A549 (cell line): ENCODE data around the gene ATF4. TPM values are rescaled to one million over a fixed set of nuclear protein-coding genes. Genes with fewer than 3 reads are reported as not detected.
A peak's percentile ranks its signal among the peaks of the same experiment; 100 is the strongest.

ENCODE experiments used
- ATAC-seq, 2 experiments: fragments of 200-7000 bp in 1 of 2; fragments of >200 bp in 1 of 2; cut with Nextera tagmentation in 1 of 2; cut with Tn5 transposase in 1 of 2; 3 replicates each; pipeline versions ENCODE4 v1.8.0 to v1.9.1; 2018 to 2020; ENCODE audit warnings: mild to moderate bottlenecking in 1 of 2, moderate library complexity in 1 of 2
- CTCF ChIA-PET: fragments of 300-600 bp; sonication (Branson Sonifier 250); formaldehyde crosslinking; extraction: SDS; loops from one replicate; lab custom pipeline; 2021; ENCODE audit warnings: antibody characterized with exemption, inconsistent platforms; lab: Yijun Ruan, JAX
- POLR2A ChIA-PET: fragments of 350-600 bp; formaldehyde crosslinking; extraction: SDS; loops from one replicate; lab custom pipeline; 2021; ENCODE audit warnings: antibody characterized with exemption, inconsistent platforms; lab: Yijun Ruan, JAX
- DNase-seq, 2 experiments: peaks; one replicate each; pipeline versions ENCODE4 v3.0.0 to v3.0.0-alpha.2; 2011 to 2016; ENCODE audit warnings: low read depth in 1 of 2, low spot score in 1 of 2
- FAIRE-seq: peaks from 2 replicates; lab custom pipeline; 2011; peaks lifted over from hg19 to GRCh38; lab: Jason Lieb, UNC
- H3K27ac ChIP-seq, 2 experiments: fragments of >200 bp; sonication (Bioruptor Twin); formaldehyde crosslinking; 3 replicates each; pipeline ENCODE4 v1.5.1; 2016 to 2017
- H3K4me1 ChIP-seq: fragments of >200 bp; sonication (Bioruptor Twin); formaldehyde crosslinking; 3 replicates; pipeline ENCODE4 v1.6.1; 2016
- H3K4me2 ChIP-seq: fragments of >200 bp; sonication (Bioruptor Twin); formaldehyde crosslinking; 3 replicates; pipeline ENCODE4 v1.6.1; 2016
- H3K4me3 ChIP-seq: fragments of >200 bp; sonication (Bioruptor Twin); formaldehyde crosslinking; 3 replicates; pipeline ENCODE4 v1.5.1; 2016
- H3K9me3 ChIP-seq: fragments of >200 bp; sonication (Bioruptor Twin); formaldehyde crosslinking; 3 replicates; pipeline ENCODE4 v1.6.1; 2016
- CHD4 ChIP-seq: fragments of 200-600 bp; sonication (generic); IDR thresholded peaks from 2 replicates; pipeline ENCODE4 v1.6.1; 2016; ENCODE audit warnings: antibody characterized with exemption, mild to moderate bottlenecking, borderline replicate concordance
- EHF ChIP-seq: fragments of 250-450 bp; sonication (Bioruptor Pico); IDR thresholded peaks from 2 replicates; pipeline ENCODE4 v1.5.0; 2020; ENCODE audit warnings: mild to moderate bottlenecking
- EHMT2 ChIP-seq: fragments of 200-600 bp; sonication (generic); IDR thresholded peaks from 2 replicates; pipeline ENCODE4 v1.6.1; 2016; ENCODE audit warnings: antibody characterized with exemption, low read depth, mild to moderate bottlenecking, moderate library complexity
- EP300 ChIP-seq, 2 experiments: fragments of >200 bp; sonication (Bioruptor Twin); formaldehyde crosslinking; IDR thresholded peaks; 2 replicates in 1 of 2; 3 replicates in 1 of 2; pipeline ENCODE4 v1.6.1; 2016 to 2017
- ESRRA ChIP-seq: fragments of 150-350 bp; IDR thresholded peaks from 2 replicates; pipeline ENCODE4 v1.6.1; 2014; ENCODE audit warnings: mild to moderate bottlenecking, low read length, borderline replicate concordance
- FOSB ChIP-seq: fragments of 250-450 bp; sonication (Bioruptor Pico); IDR thresholded peaks from 2 replicates; pipeline ENCODE4 v1.5.0; 2020; ENCODE audit warnings: mild to moderate bottlenecking, moderate library complexity
- FOSL2 ChIP-seq, 2 experiments: fragments of 450-650 bp in 1 of 2; fragments of >200 bp in 1 of 2; sonication (Bioruptor Twin) in 1 of 2; formaldehyde crosslinking; IDR thresholded peaks; 2 replicates each; pipeline versions ENCODE4 v1.5.0 to v1.6.1; 2016 to 2020; ENCODE audit warnings: mild to moderate bottlenecking in 1 of 2, moderate library complexity in 1 of 2
- FOXS1 ChIP-seq: fragments of 250-450 bp; sonication (Bioruptor Pico); IDR thresholded peaks from 2 replicates; pipeline ENCODE4 v1.5.0; 2020; ENCODE audit warnings: mild to moderate bottlenecking, moderate library complexity
- GATA3 ChIP-seq: IDR thresholded peaks from 2 replicates; pipeline ENCODE4 v1.6.1; 2012; ENCODE audit warnings: borderline replicate concordance
- HOXA7 ChIP-seq: fragments of 250-450 bp; sonication (Bioruptor Pico); IDR thresholded peaks from 2 replicates; pipeline ENCODE4 v1.5.0; 2020; ENCODE audit warnings: mild to moderate bottlenecking, moderate library complexity
- MAFK ChIP-seq: fragments of 450-650 bp; IDR thresholded peaks from 2 replicates; pipeline ENCODE4 v1.6.1; 2014; ENCODE audit not compliant: partially characterized antibody
- NFE2L2 ChIP-seq: fragments of 150-350 bp; conservative IDR thresholded peaks from 2 replicates; pipeline ENCODE4 v1.6.1; 2014; ENCODE audit warnings: low read length
- NR3C1 ChIP-seq: fragments of >200 bp; sonication (Bioruptor Twin); formaldehyde crosslinking; IDR thresholded peaks from 3 replicates; pipeline ENCODE4 v1.6.1; 2017
- PHF8 ChIP-seq: fragments of 200-600 bp; sonication (generic); IDR thresholded peaks from 2 replicates; pipeline ENCODE4 v1.6.1; 2016; ENCODE audit warnings: low read depth, mild to moderate bottlenecking, antibody characterized with exemption, moderate library complexity, borderline replicate concordance
- POLR2AphosphoS2 ChIP-seq: conservative IDR thresholded peaks from 2 replicates; pipeline ENCODE4 v1.6.1; 2012; ENCODE audit warnings: low read length, improper control_type of control experiment, inconsistent platforms
- RARB ChIP-seq: fragments of 250-450 bp; sonication (Bioruptor Pico); IDR thresholded peaks from 2 replicates; pipeline ENCODE4 v1.8.0; 2021; ENCODE audit warnings: mild to moderate bottlenecking, moderate library complexity
- RCOR1 ChIP-seq: fragments of 150-350 bp; IDR thresholded peaks from 2 replicates; pipeline ENCODE4 v1.6.1; 2014; ENCODE audit warnings: antibody characterized with exemption, low read length, low read depth
- SMC3 ChIP-seq: fragments of >200 bp; sonication (Bioruptor Twin); formaldehyde crosslinking; IDR thresholded peaks from 3 replicates; pipeline ENCODE4 v1.6.1; 2018; ENCODE audit warnings: inconsistent platforms
- SREBF2 ChIP-seq: fragments of 450-650 bp; IDR thresholded peaks from 2 replicates; pipeline ENCODE4 v1.6.1; 2014; ENCODE audit warnings: mild to moderate bottlenecking, moderate library complexity
- TFCP2L1 ChIP-seq: fragments of 250-450 bp; sonication (Bioruptor Pico); IDR thresholded peaks from 2 replicates; pipeline ENCODE4 v1.5.0; 2021; ENCODE audit warnings: mild to moderate bottlenecking
- ZFP36 ChIP-seq: fragments of 450-650 bp; IDR thresholded peaks from 2 replicates; pipeline ENCODE4 v1.6.1; 2014; ENCODE audit warnings: borderline replicate concordance; ENCODE audit not compliant: partially characterized antibody
- ZNF302 ChIP-seq: fragments of 250-450 bp; sonication (Bioruptor Pico); IDR thresholded peaks from 2 replicates; pipeline ENCODE4 v1.9.0; 2021; ENCODE audit warnings: inconsistent platforms, mild to moderate bottlenecking, moderate library complexity
- WGBS: methylation state at CpG from one replicate; pipeline ENCODE4 v1.1.6; 2017; ENCODE audit errors: missing lambda C conversion rate; 5-methylcytosine and 5-hydroxymethylcytosine counted together
- polyA plus RNA-seq, 4 experiments: library from polyadenylated mRNA; depleted of rRNA in 3 of 4; stranded (reverse); fragments of >200 nt; fragmentation: RNase III in 1 of 4; extraction: RNeasy Plus Mini Kit Qiagen cat#74134 plus additional on column Dnase treatment in 1 of 4; gene quantifications; 2 replicates in 3 of 4; 3 replicates in 1 of 4; pipeline ENCODE4 v1.2.3, GENCODE V29; 2011 to 2017
- TF ChIP-seq, protein P1 (sequence below): IDR thresholded peaks from 2 replicates; pipeline ENCODE4 v1.6.1; 2012

ATF4 gene
- polyA plus RNA-seq, 2 of the 4 experiments (the other 2 are of a cell fraction), result 242 to 593 TPM

DNA sequence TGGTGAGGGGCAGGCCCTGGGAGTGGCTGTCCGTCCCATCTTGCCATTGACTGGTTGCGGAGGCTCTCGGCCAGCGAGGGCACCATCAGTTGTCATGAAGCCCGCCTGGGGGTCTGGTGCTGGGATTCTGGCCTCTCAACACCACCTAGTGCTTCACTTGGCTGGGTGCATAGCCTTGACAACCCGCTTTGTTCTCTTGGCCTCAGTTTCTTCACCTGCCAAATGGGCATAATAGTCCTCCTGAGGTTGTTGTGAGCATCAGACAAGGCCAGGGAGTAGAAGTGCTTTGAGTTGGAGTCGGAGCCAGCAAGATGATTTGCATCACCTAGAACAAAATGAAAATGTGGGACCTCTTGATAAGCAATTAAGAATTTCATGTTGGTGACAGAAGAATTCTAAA is 48.7 kb downstream of the ATF4 start:
- WGBS, result 87% methylated on average over 5 of the region's 7 CpGs
- no peak for ATAC-seq
- Histone ChIP-seq H3K9me3 (no peaks in the 10 kb centered on the region), H3K4me2 (no peak overlapping the region), H3K4me3 (no peak overlapping the region), H3K4me1 (peaks cover 3% of the 10 kb centered on the region), H3K27ac (no peak overlapping the region)
- FAIRE-seq, result no peak
- ChIA-PET POLR2A (no interaction called here), CTCF (interaction anchor here (0.7 to 1.6 kb wide), 3 partner anchors 10 to 35 kb away, joined by 3 to 6 read pairs (median 5); no protein-coding TSS in a partner anchor)
- no peak for TF ChIP-seq CHD4
- no peak for TF ChIP-seq NFE2L2
- TF ChIP-seq FOSL2 (IDR thresholded peaks at IDR 0.05), result no peak
- TF ChIP-seq FOSL2 (CRISPR knock-in tag; IDR thresholded peaks at IDR 0.05), result no peak
- TF ChIP-seq NR3C1, result no peak
- no peak for TF ChIP-seq HOXA7 (CRISPR knock-in tag)
- TF ChIP-seq SMC3, result no peak
- TF ChIP-seq ZNF302 (CRISPR knock-in tag), result no peak
- no peak for TF ChIP-seq TFCP2L1
- no peak for TF ChIP-seq PHF8
- no peak for TF ChIP-seq FOXS1 (CRISPR knock-in tag)
- TF ChIP-seq EHMT2, result no peak
- DNase-seq, result no peak

DNA sequence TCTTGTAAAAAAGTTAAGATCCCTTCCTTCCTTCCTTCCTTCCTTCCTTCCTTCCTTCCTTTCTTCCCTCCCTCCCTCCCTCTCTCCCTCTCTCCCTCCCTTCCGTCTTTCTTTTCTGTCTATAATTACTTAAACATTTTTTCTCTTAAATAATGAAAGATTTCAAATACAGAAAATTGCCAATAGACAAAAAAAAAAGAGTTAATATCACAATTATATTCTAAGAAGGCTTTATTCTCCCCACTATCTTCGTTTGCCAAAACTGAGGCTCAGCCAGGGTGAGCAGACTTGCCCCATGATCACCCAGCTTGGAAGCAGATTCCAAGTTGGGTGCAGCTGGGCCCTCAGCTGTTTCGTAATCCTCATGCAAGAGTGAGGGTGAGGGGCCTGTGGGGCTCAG is 49.9 kb downstream of the ATF4 start:
- H3K4me1 ChIP-seq, result peaks cover 15% of the 10 kb centered on the region
- POLR2A ChIA-PET, result no interaction called here
- H3K27ac ChIP-seq, result no peak overlapping the region
- TF ChIP-seq FOSB (no peak), RCOR1 (no peak), ESRRA (no peak), RARB (CRISPR knock-in tag) (no peak), EHF (CRISPR knock-in tag) (no peak), GATA3 (no peak), MAFK (no peak), ZFP36 (no peak)
- TF ChIP-seq, protein P1, sequence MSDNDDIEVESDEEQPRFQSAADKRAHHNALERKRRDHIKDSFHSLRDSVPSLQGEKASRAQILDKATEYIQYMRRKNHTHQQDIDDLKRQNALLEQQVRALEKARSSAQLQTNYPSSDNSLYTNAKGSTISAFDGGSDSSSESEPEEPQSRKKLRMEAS, result no peak
- H3K4me2 ChIP-seq, result no peak overlapping the region
- DNase-seq (no peak), FAIRE-seq (no peak), ATAC-seq (no peak)
- CTCF ChIA-PET, result interaction anchor here (1.0 kb wide), 1 partner anchor 11 kb away, joined by 5 read pairs; no protein-coding TSS in a partner anchor
- WGBS, result 77% methylated on average over 3 of the region's 3 CpGs
- no peak overlapping the region for H3K4me3 ChIP-seq
- no peaks in the 10 kb centered on the region for H3K9me3 ChIP-seq

DNA sequence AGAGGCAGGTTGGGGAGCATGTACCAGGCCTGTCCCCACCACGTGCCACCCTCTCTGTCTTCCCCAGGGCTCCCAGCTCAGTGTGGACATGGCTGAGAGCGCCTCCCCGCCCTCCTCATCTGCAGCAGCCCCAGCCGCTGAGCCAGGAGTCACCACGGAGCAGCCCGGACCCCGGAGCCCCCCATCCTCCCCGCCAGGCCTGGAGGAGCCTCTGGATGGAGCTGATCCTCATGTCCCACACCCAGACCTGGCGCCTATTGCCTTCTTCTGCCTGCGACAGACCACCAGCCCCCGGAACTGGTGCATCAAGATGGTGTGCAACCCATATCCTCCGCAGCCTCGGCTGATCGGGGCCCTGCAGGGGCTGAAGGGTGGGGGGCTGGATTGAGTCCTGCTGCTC is 50.3 kb downstream of the ATF4 start, which contains the start of gene CACNA1I:
CACNA1I (plus strand) TSS at position 89 of the 400 bp plus-strand sequence; CDS start at position 89, 0 bp downstream.
- ATAC-seq (no peak), FAIRE-seq (no peak), DNase-seq (no peak)
- peaks cover 18% of the 10 kb centered on the region for H3K4me1 ChIP-seq
- ChIA-PET CTCF (interaction anchor here (1.0 kb wide), 1 partner anchor 11 kb away, joined by 5 read pairs; no protein-coding TSS in a partner anchor), POLR2A (no interaction called here)
- TF ChIP-seq SREBF2 (no peak), HOXA7 (CRISPR knock-in tag) (no peak), NR3C1 (no peak), ZFP36 (no peak), ZNF302 (CRISPR knock-in tag) (no peak), TFCP2L1 (no peak), POLR2AphosphoS2 (no peak)
- H3K4me3 ChIP-seq, result no peak within 1 kb of the TSS
- no peak within 1 kb of the TSS for H3K27ac ChIP-seq
- H3K4me2 ChIP-seq, result no peak within 1 kb of the TSS
- 58% methylated on average over 8 of the region's 14 CpGs for WGBS
- no peaks in the 10 kb centered on the region for H3K9me3 ChIP-seq

DNA sequence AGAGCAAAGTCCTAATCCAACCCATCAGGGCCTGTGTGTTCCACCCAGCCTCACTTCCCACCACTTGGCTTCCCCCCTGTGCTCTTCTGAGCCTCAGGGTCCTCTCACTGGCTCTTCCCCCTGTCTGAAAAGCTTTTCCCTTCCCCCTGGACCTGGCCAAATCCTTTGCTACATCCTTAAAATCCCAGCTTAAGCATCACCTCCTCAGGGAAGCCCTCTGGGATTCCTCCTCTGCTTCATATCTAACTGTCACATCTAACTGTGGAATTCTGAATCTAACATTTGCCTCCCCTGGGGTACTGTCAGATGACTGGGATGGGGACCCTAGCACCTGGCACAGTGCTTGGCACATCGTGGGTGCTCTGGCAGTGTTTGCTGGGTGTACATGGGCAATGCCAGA is 51.2 kb downstream of the ATF4 start:
- H3K4me1 ChIP-seq, result peaks cover 18% of the 10 kb centered on the region
- no peak overlapping the region; a peak in 1 of 6 replicates for H3K27ac ChIP-seq
- no peak overlapping the region for H3K4me3 ChIP-seq
- 0% methylated on average over 1 of the region's 1 CpG for WGBS
- FAIRE-seq (no peak), DNase-seq (no peak), ATAC-seq (no peak)
- H3K4me2 ChIP-seq, result no peak overlapping the region
- no peaks in the 10 kb centered on the region for H3K9me3 ChIP-seq
- TF ChIP-seq EP300 (IDR thresholded peaks at IDR 0.05) (no peak), ZFP36 (peak; percentile 65), POLR2AphosphoS2 (no peak)
- POLR2A ChIA-PET, result no interaction called here
- CTCF ChIA-PET, result no interaction called here

Other genes starting within 250 kb of the ATF4 start
- gene RPL3, start 200.9 kb upstream of the ATF4 start, polyA plus RNA-seq (2011; rRNA removed), result 1,852 and 1,921 TPM in 2 replicates
- gene RPL3, start 200.9 kb upstream of the ATF4 start, polyA plus RNA-seq (2017; fragmentation: RNase III; extraction: RNeasy Plus Mini Kit Qiagen cat#74134 plus additional on column Dnase treatment), result 1,908 to 2,151 TPM (median 1,965 TPM) in 3 replicates
- gene SYNGR1, start 170.6 kb upstream of the ATF4 start, polyA plus RNA-seq (2011; rRNA removed), result 6.7 and 7.9 TPM in 2 replicates
- 10.9 to 14.5 TPM (median 11.7 TPM) in 3 replicates for gene SYNGR1, start 170.6 kb upstream of the ATF4 start, polyA plus RNA-seq (2017; fragmentation: RNase III; extraction: RNeasy Plus Mini Kit Qiagen cat#74134 plus additional on column Dnase treatment)
- 10.4 and 11.3 TPM in 2 replicates for gene TAB1, start 120.8 kb upstream of the ATF4 start, polyA plus RNA-seq (2011; rRNA removed)
- 8.7 to 10.5 TPM (median 9.9 TPM) in 3 replicates for gene TAB1, start 120.8 kb upstream of the ATF4 start, polyA plus RNA-seq (2017; fragmentation: RNase III; extraction: RNeasy Plus Mini Kit Qiagen cat#74134 plus additional on column Dnase treatment)
- gene MGAT3, start 63.5 kb upstream of the ATF4 start, polyA plus RNA-seq (2011; rRNA removed), result 0.62 and 0.65 TPM in 2 replicates
- gene MGAT3, start 63.5 kb upstream of the ATF4 start, polyA plus RNA-seq (2017; fragmentation: RNase III; extraction: RNeasy Plus Mini Kit Qiagen cat#74134 plus additional on column Dnase treatment), result 0.64 to 0.84 TPM (median 0.70 TPM) in 3 replicates
- 19.8 and 20.5 TPM in 2 replicates for gene MIEF1, start 18.3 kb upstream of the ATF4 start, polyA plus RNA-seq (2011; rRNA removed)
- 18.8 to 19.9 TPM (median 19.3 TPM) in 3 replicates for gene MIEF1, start 18.3 kb upstream of the ATF4 start, polyA plus RNA-seq (2017; fragmentation: RNase III; extraction: RNeasy Plus Mini Kit Qiagen cat#74134 plus additional on column Dnase treatment)
- 47.9 and 51.1 TPM in 2 replicates for gene RPS19BP1, start 12.2 kb downstream of the ATF4 start, polyA plus RNA-seq (2011; rRNA removed)
- gene RPS19BP1, start 12.2 kb downstream of the ATF4 start, polyA plus RNA-seq (2017; fragmentation: RNase III; extraction: RNeasy Plus Mini Kit Qiagen cat#74134 plus additional on column Dnase treatment), result 71.8 to 74.0 TPM (median 72.0 TPM) in 3 replicates
- gene CACNA1I, start 50.2 kb downstream of the ATF4 start, polyA plus RNA-seq (2011; rRNA removed), result 0.03 and 0.07 TPM in 2 replicates
- 0.12 to 0.17 TPM (median 0.13 TPM) in 3 replicates for gene CACNA1I, start 50.2 kb downstream of the ATF4 start, polyA plus RNA-seq (2017; fragmentation: RNase III; extraction: RNeasy Plus Mini Kit Qiagen cat#74134 plus additional on column Dnase treatment)